HepG2 (cell line): ENCODE results near the gene PSMB8. TPM values are rescaled to one million over a fixed set of nuclear protein-coding genes. Genes with fewer than 3 reads are reported as not detected.

ENCODE experiments used
- AGO1 ChIP-seq: fragments of 200-400 bp; formaldehyde crosslinking; IDR thresholded peaks from 2 replicates; pipeline ENCODE4 v1.6.1; 2017; ENCODE audit warnings: mild to moderate bottlenecking, low read depth, low read length, moderate library complexity; ENCODE audit not compliant: poor library complexity, severe bottlenecking
- ATF4 ChIP-seq, 2 experiments: fragments of 450-650 bp in 1 of 2; sonication (generic) in 1 of 2; formaldehyde crosslinking; IDR thresholded peaks; 2 replicates each; pipeline versions ENCODE4 v1.5.0 to v1.8.0; 2020 to 2022; ENCODE audit warnings: mild to moderate bottlenecking in 1 of 2, missing genetic modification reagents in 1 of 2
- HBP1 ChIP-seq: IDR thresholded peaks from 2 replicates; pipeline ENCODE4 v1.6.1; 2016; ENCODE audit warnings: low read depth, control low read depth
- HNRNPLL ChIP-seq: fragments of 200-400 bp; formaldehyde crosslinking; IDR thresholded peaks from 2 replicates; pipeline ENCODE4 v1.6.1; 2017; ENCODE audit warnings: mild to moderate bottlenecking, low read depth, low read length; ENCODE audit not compliant: poor library complexity, severe bottlenecking
- MAFF ChIP-seq: IDR thresholded peaks from 2 replicates; pipeline ENCODE4 v1.6.1; 2011; ENCODE audit warnings: low read depth, low read length, improper control_type of control experiment
- MXD3 ChIP-seq: IDR thresholded peaks from 2 replicates; pipeline ENCODE4 v1.6.1; 2016; ENCODE audit warnings: mild to moderate bottlenecking, missing biosample characterization, missing genetic modification reagents
- PAF1 ChIP-seq: IDR thresholded peaks from 2 replicates; pipeline ENCODE4 v1.6.1; 2016; ENCODE audit warnings: missing genetic modification reagents, missing compliant biosample characterization
- SKI ChIP-seq: fragments of 450-650 bp; IDR thresholded peaks from one replicate; pipeline ENCODE4 v1.6.1; 2018; ENCODE audit warnings: mild to moderate bottlenecking; ENCODE audit not compliant: partially characterized antibody
- SP1 ChIP-seq, 2 experiments: fragments of 450-650 bp in 1 of 2; sonication (generic) in 1 of 2; formaldehyde crosslinking in 1 of 2; IDR thresholded peaks; 2 replicates each; pipeline versions ENCODE4 v1.4.0 to v1.6.1; 2016 to 2020; ENCODE audit warnings: missing genetic modification reagents in 1 of 2
- SRSF9 ChIP-seq: fragments of 200-400 bp; formaldehyde crosslinking; IDR thresholded peaks from 2 replicates; pipeline ENCODE4 v1.6.1; 2018; ENCODE audit warnings: borderline replicate concordance, mild to moderate bottlenecking, low read depth, low read length; ENCODE audit not compliant: insufficient read depth, poor library complexity, severe bottlenecking
- ZBTB37 ChIP-seq: sonication (generic); formaldehyde crosslinking; IDR thresholded peaks from 2 replicates; pipeline ENCODE4 v1.4.0; 2020; ENCODE audit warnings: mild to moderate bottlenecking, missing genetic modification reagents
- ZNF251 ChIP-seq: sonication (generic); formaldehyde crosslinking; IDR thresholded peaks from 2 replicates; pipeline ENCODE4 v1.9.0; 2021; ENCODE audit warnings: mild to moderate bottlenecking, missing genetic modification reagents
- ZNF280D ChIP-seq: sonication (generic); formaldehyde crosslinking; IDR thresholded peaks from 2 replicates; pipeline ENCODE4 v1.5.1; 2020; ENCODE audit warnings: mild to moderate bottlenecking, missing genetic modification reagents
- ZNF296 ChIP-seq: sonication (generic); formaldehyde crosslinking; conservative IDR thresholded peaks from 2 replicates; pipeline ENCODE4 v1.5.0; 2020; ENCODE audit warnings: mild to moderate bottlenecking, missing genetic modification reagents
- ZNF503 ChIP-seq: sonication (generic); formaldehyde crosslinking; IDR thresholded peaks from 2 replicates; pipeline ENCODE4 v1.4.0; 2020; ENCODE audit warnings: missing genetic modification reagents
- ZNF766 ChIP-seq: sonication (generic); formaldehyde crosslinking; IDR thresholded peaks from 2 replicates; pipeline ENCODE4 v1.5.0; 2020; ENCODE audit warnings: missing genetic modification reagents, borderline replicate concordance
- polyA plus RNA-seq, 8 experiments: library from polyadenylated mRNA; depleted of rRNA in 3 of 8; stranded (reverse) in 7 of 8; unstranded in 1 of 8; fragments of >200 nt; fragmentation: Illumina TruSeq in 4 of 8; extraction: Trizol in 4 of 8; gene quantifications; 2 replicates each; pipeline versions ENCODE4 v1.2.1 to v1.2.3, GENCODE V29; 2011 to 2016; ENCODE audit warnings: low read depth in 4 of 8, missing spikeins in 1 of 8, mixed read lengths in 1 of 8; ENCODE audit not compliant: insufficient read depth in 1 of 8
- total RNA-seq, 5 experiments: library from RNA; depleted of rRNA; stranded (reverse); fragments of >200 nt; fragmentation: Illumina TruSeq; extraction: Trizol; gene quantifications; 2 replicates each; pipeline ENCODE4 v1.2.3, GENCODE V29; 2016; ENCODE audit warnings: low read depth in 1 of 5

Gene PSMB8
- total and polyA plus RNA-seq, 2 of the 13 experiments (the other 11 are each of a cell fraction or from before 2014, with no cell fraction given), result 30.7 to 64.7 TPM

GRCh38 chr6:32838114-32838958, 5.5 kb downstream of the PSMB8 start, which contains the start of gene TAP2 (continued):
- TF ChIP-seq HBP1 (CRISPR knock-in tag), result no peak
- TF ChIP-seq ZNF503 (CRISPR knock-in tag), result peak; percentile 74; the same call in 1 of the 2 replicates
- peak; percentile 19; the same call in 1 of the 2 replicates for TF ChIP-seq ZNF280D
- TF ChIP-seq ZBTB37, result no peak
- no peak for TF ChIP-seq MAFF
- TF ChIP-seq ATF4 (CRISPR knock-in tag; IDR thresholded peaks at IDR 0.05), result peak in 1 of 2 experiments; percentile 45; a peak in 1 of 4 replicates
- TF ChIP-seq SKI, result no peak
- no peak for TF ChIP-seq SRSF9
- no peak for TF ChIP-seq ZNF296 (CRISPR knock-in tag)
- no peak for TF ChIP-seq SP1 (IDR thresholded peaks at IDR 0.05)
- peak; percentile 56; the same call in 1 of the 2 replicates for TF ChIP-seq SP1 (CRISPR knock-in tag; IDR thresholded peaks at IDR 0.05)
- TF ChIP-seq ZNF766 (CRISPR knock-in tag), result 0 out of 2 replicates have a peak, but pooled peaks have one; percentile 25
- TF ChIP-seq AGO1, result peak; percentile 48
- no peak for TF ChIP-seq PAF1 (CRISPR knock-in tag)
- no peak for TF ChIP-seq MXD3 (CRISPR knock-in tag)
- TF ChIP-seq ZNF251, result no peak
- TF ChIP-seq HNRNPLL, result peak; percentile 95
